OCI-LY7 (cell line): Measurements from ENCODE around the gene ZNF668. TPM values are rescaled to one million over a fixed set of nuclear protein-coding genes. Genes with fewer than 3 reads are reported as not detected.

Experiments
- BruUV-seq: library from RNA; stranded (reverse); fragments of 400-500 nt; replicated peaks from 2 replicates; lab custom pipeline; 2021; lab: Mats Ljungman, UMichigan
- CTCF ChIA-PET: fragments of 300-600 bp; sonication (Branson Sonifier 250); formaldehyde crosslinking; loops from one replicate; lab custom pipeline; 2022; ENCODE audit warnings: antibody characterized with exemption; ENCODE audit not compliant: unreplicated experiment; lab: Charles Lee
- POLR2A ChIA-PET: fragments of 300-600 bp; sonication (Branson Sonifier 250); formaldehyde crosslinking; loops from one replicate; lab custom pipeline; 2022; ENCODE audit warnings: antibody characterized with exemption; lab: Charles Lee
- DNase-seq: peaks from one replicate; pipeline ENCODE4 v3.0.0-alpha.2; 2015; ENCODE audit warnings: low spot score
- H2AFZ ChIP-seq: fragments of 200-600 bp; sonication (generic), shearing (Covaris generic); 2 replicates; pipeline ENCODE4 v1.6.1; 2014; ENCODE audit warnings: mild to moderate bottlenecking, antibody characterized with exemption, low read length, moderate library complexity
- H3K27ac ChIP-seq: fragments of 200-600 bp; sonication (generic); 2 replicates; pipeline ENCODE4 v1.5.1; 2014; ENCODE audit warnings: mixed run types, low read depth, mild to moderate bottlenecking, moderate library complexity, low read length, inconsistent platforms; ENCODE audit not compliant: poor library complexity, severe bottlenecking
- H3K36me3 ChIP-seq: fragments of 200-600 bp; sonication (generic); 2 replicates; pipeline ENCODE4 v1.6.1; 2014; ENCODE audit warnings: mild to moderate bottlenecking, antibody characterized with exemption, low read length, moderate library complexity, mixed read lengths; ENCODE audit not compliant: insufficient read depth
- H3K4me1 ChIP-seq: fragments of 200-600 bp; sonication (generic); 2 replicates; pipeline ENCODE4 v1.5.1; 2014; ENCODE audit warnings: mild to moderate bottlenecking, low read length; ENCODE audit not compliant: insufficient read depth, poor library complexity, severe bottlenecking
- H3K4me2 ChIP-seq: fragments of 200-600 bp; sonication (generic); 2 replicates; pipeline ENCODE4 v1.6.1; 2014; ENCODE audit warnings: mild to moderate bottlenecking, low read length
- H3K4me3 ChIP-seq: fragments of 200-600 bp; sonication (generic); 2 replicates; pipeline ENCODE4 v1.5.1; 2014; ENCODE audit warnings: mild to moderate bottlenecking, low read depth, low read length; ENCODE audit not compliant: poor library complexity, severe bottlenecking
- H3K79me2 ChIP-seq: fragments of 200-600 bp; sonication (generic); 2 replicates; pipeline ENCODE4 v1.6.1; 2016; ENCODE audit warnings: low read depth, mild to moderate bottlenecking, low read length, moderate library complexity, mixed read lengths; ENCODE audit not compliant: insufficient read depth
- H3K9me2 ChIP-seq: fragments of 200-600 bp; sonication (generic); 2 replicates; pipeline ENCODE4 v1.6.1; 2016; ENCODE audit warnings: mild to moderate bottlenecking, low read length, mixed read lengths; ENCODE audit not compliant: insufficient read depth
- H3K9me3 ChIP-seq: fragments of 200-600 bp; sonication (generic); 2 replicates; pipeline ENCODE4 v1.6.1; 2014; ENCODE audit warnings: mild to moderate bottlenecking, mixed run types, low read length, mixed read lengths
- H4K20me1 ChIP-seq: fragments of 200-600 bp; sonication (generic); 2 replicates; pipeline ENCODE4 v1.6.1; 2014; ENCODE audit warnings: mild to moderate bottlenecking, antibody characterized with exemption, low read length, moderate library complexity, mixed read lengths; ENCODE audit not compliant: insufficient read depth
- EZH2phosphoT487 ChIP-seq: fragments of 200-600 bp; sonication (generic); IDR thresholded peaks from 2 replicates; pipeline ENCODE4 v1.6.1; 2018; ENCODE audit warnings: low read depth, borderline replicate concordance, mild to moderate bottlenecking, mixed run types, antibody characterized with exemption, low read length, moderate library complexity, mixed read lengths
- intact Hi-C: fragments of 100-400 bp; cut with micrococcal nuclease; formaldehyde crosslinking; loops from one replicate; pipeline ENCODE4 v1.10.0; 2022; ENCODE audit not compliant: unreplicated experiment
- total RNA-seq, 2 experiments: library from RNA; depleted of rRNA in 1 of 2; stranded (reverse); fragments of >200 nt in 1 of 2; shearing (Covaris generic) in 1 of 2; gene quantifications; 2 replicates each; pipeline ENCODE4 v1.2.3, GENCODE V29; 2014 to 2022
- TF ChIP-seq, protein P1 (sequence below): fragments of 200-600 bp; sonication (generic); conservative IDR thresholded peaks from 2 replicates; pipeline ENCODE4 v1.5.1; 2014; ENCODE audit warnings: mild to moderate bottlenecking, antibody characterized with exemption, low read length, moderate library complexity, mixed read lengths

Gene ZNF668
- total RNA-seq, 2 experiments from 2014 or later: 7.8 to 21.7 TPM

GRCh38 chr16:31108794-31109558 is 34.9 kb upstream of the ZNF668 start:
- Histone ChIP-seq H3K4me1 (peaks cover 18% of the 10 kb centered on the region), H3K9me3 (no peaks in the 10 kb centered on the region), H3K36me3 (peaks cover 33% of the 10 kb centered on the region), H2AFZ (peak overlapping the region; percentile 93), H3K4me3 (peak overlapping the region; percentile 87), H3K27ac (peak overlapping the region; percentile 24), H3K9me2 (no peaks in the 10 kb centered on the region), H3K79me2 (no peaks in the 10 kb centered on the region), H3K4me2 (peak overlapping the region; percentile 96), H4K20me1 (no peaks in the 10 kb centered on the region)
- intact Hi-C loops: loop anchor here (2.0 kb wide), 1 partner anchor 34 kb away; no protein-coding TSS in a partner anchor
- TF ChIP-seq, protein P1, sequence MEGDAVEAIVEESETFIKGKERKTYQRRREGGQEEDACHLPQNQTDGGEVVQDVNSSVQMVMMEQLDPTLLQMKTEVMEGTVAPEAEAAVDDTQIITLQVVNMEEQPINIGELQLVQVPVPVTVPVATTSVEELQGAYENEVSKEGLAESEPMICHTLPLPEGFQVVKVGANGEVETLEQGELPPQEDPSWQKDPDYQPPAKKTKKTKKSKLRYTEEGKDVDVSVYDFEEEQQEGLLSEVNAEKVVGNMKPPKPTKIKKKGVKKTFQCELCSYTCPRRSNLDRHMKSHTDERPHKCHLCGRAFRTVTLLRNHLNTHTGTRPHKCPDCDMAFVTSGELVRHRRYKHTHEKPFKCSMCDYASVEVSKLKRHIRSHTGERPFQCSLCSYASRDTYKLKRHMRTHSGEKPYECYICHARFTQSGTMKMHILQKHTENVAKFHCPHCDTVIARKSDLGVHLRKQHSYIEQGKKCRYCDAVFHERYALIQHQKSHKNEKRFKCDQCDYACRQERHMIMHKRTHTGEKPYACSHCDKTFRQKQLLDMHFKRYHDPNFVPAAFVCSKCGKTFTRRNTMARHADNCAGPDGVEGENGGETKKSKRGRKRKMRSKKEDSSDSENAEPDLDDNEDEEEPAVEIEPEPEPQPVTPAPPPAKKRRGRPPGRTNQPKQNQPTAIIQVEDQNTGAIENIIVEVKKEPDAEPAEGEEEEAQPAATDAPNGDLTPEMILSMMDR: no peak
- no peak for TF ChIP-seq EZH2phosphoT487
- DNase-seq: no peak
- POLR2A ChIA-PET: no interaction called here
- CTCF ChIA-PET: no interaction called here
- TSS peak; percentile 56 for BruUV-seq

DNA sequence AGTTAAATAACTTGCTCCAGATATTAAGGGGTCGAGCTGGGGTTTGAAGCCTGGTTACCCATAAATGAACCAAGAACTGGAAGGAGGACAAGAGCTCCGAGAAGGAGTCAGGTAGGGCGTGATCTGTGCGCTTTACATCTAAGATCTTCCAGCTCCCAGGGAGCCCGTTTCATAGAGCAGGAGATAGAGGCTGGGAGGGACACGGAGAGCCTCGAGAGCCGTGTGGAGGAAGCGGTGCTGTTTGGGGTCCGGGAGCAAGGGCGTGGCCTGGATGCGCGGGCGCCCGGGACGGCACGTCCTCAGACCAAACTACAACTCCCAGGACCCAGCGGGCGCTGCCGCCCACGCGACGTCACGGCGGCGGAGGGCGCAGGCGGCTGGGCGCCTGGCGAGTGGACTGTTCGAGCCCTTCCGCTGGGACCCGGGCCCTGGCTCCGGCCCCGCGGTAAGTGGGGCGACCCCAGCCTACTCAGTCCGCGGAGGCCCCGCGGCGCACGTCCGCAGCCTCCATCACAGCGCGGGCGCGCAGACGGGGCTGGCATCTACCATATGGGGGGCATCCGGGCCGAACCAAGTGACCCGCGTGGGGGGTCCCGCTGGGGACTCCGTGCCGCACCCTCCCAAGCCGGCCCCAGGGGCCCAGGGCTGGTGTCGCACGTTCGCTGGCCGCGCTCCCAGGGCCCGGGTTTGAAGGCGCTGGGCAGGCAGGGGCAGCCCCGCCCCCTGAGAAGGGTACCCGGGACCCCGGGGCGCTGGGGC is 34.2 kb upstream of the ZNF668 start, which contains the start of gene BCKDK:
BCKDK (plus strand) TSS at position 352 of the 759 bp plus-strand sequence. CDS start 838 bp downstream, outside the sequence.
- H3K79me2 ChIP-seq: no peaks in the 10 kb centered on the region
- H4K20me1 ChIP-seq: no peaks in the 10 kb centered on the region
- H3K9me2 ChIP-seq: no peaks in the 10 kb centered on the region
- H3K4me3 ChIP-seq: peak within 1 kb of the TSS; percentile 87
- POLR2A ChIA-PET: interaction anchor here (0.9 to 1.7 kb wide), 3 partner anchors 9 to 34 kb away, joined by 3 to 8 read pairs (median 3); partner anchors contain the start of gene KAT8
- no TSS peak for BruUV-seq
- TF ChIP-seq, protein P1: no peak
- no peak for TF ChIP-seq EZH2phosphoT487
- intact Hi-C loops: loop anchor here (2.0 kb wide), 1 partner anchor 35 kb away; no protein-coding TSS in a partner anchor
- H3K4me1 ChIP-seq: peaks cover 18% of the 10 kb centered on the region
- peak within 1 kb of the TSS; percentile 38 for H3K27ac ChIP-seq
- H3K9me3 ChIP-seq: no peaks in the 10 kb centered on the region
- peaks cover 32% of the 10 kb centered on the region for H3K36me3 ChIP-seq
- peak within 1 kb of the TSS; percentile 93 for H2AFZ ChIP-seq
- H3K4me2 ChIP-seq: peak within 1 kb of the TSS; percentile 96
- peak; percentile 88 for DNase-seq
- CTCF ChIA-PET: no interaction called here
